ENCODE results near the gene PCDH9. TPM values are rescaled to one million over a fixed set of nuclear protein-coding genes. Genes with fewer than 3 reads are reported as not detected.

PCDH9 gene
- total and polyA plus RNA-seq, 10 of the 15 experiments (the other 5 are each of a cell fraction or from before 2014, with no cell fraction given): 0.02 to 2.3 (median 0.05) TPM; not detected in 1

DNA sequence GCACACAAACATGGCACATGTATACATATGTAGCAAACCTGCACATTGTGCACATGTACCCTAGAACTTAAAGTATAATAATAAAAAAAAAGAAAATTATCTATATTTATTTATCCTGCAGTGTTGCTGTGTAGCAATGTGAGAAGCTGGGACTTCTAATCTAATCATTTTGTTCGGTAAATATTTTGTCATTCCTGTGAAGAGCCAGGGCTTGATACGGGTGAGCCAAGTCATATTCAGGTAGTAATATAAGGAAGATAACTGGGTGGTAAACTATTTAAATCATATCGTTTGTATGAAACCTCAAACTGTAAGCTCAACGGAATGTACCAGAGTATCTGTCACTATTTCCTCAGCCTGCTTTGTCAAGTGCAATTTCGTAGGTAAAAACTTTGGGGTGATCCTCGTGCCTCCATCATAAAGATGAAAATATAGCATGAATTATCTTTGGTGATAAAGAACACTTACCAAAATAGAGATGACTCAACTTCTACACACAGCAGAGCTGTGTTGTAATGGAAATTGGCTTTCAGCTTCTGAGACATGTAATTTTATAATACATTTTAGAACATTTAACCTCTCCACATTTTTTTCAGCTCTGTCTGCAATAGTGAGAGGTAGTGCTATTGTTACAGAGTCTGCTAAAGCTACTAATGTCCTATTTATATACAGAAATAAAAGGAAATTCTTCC lies 92.9 kb downstream of the PCDH9 start (continued):
- TF ChIP-seq POLR2A (IDR thresholded peaks at IDR 0.05; ENCODE audit: low read depth, low read length) (no peak), FOXM1 (IDR thresholded peaks at IDR 0.05; ENCODE audit: low read depth, low read length) (no peak)
- TF ChIP-seq, protein P1, sequence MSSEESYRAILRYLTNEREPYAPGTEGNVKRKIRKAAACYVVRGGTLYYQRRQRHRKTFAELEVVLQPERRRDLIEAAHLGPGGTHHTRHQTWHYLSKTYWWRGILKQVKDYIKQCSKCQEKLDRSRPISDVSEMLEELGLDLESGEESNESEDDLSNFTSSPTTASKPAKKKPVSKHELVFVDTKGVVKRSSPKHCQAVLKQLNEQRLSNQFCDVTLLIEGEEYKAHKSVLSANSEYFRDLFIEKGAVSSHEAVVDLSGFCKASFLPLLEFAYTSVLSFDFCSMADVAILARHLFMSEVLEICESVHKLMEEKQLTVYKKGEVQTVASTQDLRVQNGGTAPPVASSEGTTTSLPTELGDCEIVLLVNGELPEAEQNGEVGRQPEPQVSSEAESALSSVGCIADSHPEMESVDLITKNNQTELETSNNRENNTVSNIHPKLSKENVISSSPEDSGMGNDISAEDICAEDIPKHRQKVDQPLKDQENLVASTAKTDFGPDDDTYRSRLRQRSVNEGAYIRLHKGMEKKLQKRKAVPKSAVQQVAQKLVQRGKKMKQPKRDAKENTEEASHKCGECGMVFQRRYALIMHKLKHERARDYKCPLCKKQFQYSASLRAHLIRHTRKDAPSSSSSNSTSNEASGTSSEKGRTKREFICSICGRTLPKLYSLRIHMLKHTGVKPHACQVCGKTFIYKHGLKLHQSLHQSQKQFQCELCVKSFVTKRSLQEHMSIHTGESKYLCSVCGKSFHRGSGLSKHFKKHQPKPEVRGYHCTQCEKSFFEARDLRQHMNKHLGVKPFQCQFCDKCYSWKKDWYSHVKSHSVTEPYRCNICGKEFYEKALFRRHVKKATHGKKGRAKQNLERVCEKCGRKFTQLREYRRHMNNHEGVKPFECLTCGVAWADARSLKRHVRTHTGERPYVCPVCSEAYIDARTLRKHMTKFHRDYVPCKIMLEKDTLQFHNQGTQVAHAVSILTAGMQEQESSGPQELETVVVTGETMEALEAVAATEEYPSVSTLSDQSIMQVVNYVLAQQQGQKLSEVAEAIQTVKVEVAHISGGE (CRISPR knock-in tag; IDR thresholded peaks at IDR 0.05): no peak

DNA sequence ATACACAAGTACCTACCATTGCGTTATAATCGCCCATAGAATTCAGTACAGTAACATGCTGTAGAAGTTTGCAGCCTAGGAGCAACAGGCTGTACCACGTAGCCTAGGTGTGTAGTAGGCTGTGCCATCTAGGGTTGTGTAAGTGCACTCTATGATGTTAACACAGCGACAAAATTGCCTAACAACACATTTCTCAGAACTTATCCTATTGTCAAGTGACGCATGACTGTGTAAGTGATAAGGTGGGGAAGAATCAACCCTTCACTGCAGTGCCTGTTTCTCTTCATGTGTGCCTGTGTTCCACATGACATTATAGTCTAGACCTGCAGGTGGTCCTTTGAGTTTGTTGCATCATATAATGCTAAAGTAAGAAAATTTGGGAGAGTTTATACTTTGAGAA lies 94.0 kb downstream of the PCDH9 start:
- no peak for FAIRE-seq
- TF ChIP-seq, protein P2, sequence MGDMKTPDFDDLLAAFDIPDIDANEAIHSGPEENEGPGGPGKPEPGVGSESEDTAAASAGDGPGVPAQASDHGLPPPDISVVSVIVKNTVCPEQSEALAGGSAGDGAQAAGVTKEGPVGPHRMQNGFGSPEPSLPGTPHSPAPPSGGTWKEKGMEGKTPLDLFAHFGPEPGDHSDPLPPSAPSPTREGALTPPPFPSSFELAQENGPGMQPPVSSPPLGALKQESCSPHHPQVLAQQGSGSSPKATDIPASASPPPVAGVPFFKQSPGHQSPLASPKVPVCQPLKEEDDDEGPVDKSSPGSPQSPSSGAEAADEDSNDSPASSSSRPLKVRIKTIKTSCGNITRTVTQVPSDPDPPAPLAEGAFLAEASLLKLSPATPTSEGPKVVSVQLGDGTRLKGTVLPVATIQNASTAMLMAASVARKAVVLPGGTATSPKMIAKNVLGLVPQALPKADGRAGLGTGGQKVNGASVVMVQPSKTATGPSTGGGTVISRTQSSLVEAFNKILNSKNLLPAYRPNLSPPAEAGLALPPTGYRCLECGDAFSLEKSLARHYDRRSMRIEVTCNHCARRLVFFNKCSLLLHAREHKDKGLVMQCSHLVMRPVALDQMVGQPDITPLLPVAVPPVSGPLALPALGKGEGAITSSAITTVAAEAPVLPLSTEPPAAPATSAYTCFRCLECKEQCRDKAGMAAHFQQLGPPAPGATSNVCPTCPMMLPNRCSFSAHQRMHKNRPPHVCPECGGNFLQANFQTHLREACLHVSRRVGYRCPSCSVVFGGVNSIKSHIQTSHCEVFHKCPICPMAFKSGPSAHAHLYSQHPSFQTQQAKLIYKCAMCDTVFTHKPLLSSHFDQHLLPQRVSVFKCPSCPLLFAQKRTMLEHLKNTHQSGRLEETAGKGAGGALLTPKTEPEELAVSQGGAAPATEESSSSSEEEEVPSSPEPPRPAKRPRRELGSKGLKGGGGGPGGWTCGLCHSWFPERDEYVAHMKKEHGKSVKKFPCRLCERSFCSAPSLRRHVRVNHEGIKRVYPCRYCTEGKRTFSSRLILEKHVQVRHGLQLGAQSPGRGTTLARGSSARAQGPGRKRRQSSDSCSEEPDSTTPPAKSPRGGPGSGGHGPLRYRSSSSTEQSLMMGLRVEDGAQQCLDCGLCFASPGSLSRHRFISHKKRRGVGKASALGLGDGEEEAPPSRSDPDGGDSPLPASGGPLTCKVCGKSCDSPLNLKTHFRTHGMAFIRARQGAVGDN (IDR thresholded peaks at IDR 0.05): no peak
- TF ChIP-seq TBL1XR1 (IDR thresholded peaks at IDR 0.05; ENCODE audit: low read depth, low read length): no peak
- TF ChIP-seq, protein P3, sequence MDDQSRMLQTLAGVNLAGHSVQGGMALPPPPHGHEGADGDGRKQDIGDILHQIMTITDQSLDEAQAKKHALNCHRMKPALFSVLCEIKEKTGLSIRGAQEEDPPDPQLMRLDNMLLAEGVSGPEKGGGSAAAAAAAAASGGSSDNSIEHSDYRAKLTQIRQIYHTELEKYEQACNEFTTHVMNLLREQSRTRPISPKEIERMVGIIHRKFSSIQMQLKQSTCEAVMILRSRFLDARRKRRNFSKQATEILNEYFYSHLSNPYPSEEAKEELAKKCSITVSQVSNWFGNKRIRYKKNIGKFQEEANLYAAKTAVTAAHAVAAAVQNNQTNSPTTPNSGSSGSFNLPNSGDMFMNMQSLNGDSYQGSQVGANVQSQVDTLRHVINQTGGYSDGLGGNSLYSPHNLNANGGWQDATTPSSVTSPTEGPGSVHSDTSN (IDR thresholded peaks at IDR 0.05; ENCODE audit: insufficient replicate concordance, low read depth, low read length): no peak
- no peak for TF ChIP-seq PAX8 (IDR thresholded peaks at IDR 0.05)
- TF ChIP-seq, protein P4, sequence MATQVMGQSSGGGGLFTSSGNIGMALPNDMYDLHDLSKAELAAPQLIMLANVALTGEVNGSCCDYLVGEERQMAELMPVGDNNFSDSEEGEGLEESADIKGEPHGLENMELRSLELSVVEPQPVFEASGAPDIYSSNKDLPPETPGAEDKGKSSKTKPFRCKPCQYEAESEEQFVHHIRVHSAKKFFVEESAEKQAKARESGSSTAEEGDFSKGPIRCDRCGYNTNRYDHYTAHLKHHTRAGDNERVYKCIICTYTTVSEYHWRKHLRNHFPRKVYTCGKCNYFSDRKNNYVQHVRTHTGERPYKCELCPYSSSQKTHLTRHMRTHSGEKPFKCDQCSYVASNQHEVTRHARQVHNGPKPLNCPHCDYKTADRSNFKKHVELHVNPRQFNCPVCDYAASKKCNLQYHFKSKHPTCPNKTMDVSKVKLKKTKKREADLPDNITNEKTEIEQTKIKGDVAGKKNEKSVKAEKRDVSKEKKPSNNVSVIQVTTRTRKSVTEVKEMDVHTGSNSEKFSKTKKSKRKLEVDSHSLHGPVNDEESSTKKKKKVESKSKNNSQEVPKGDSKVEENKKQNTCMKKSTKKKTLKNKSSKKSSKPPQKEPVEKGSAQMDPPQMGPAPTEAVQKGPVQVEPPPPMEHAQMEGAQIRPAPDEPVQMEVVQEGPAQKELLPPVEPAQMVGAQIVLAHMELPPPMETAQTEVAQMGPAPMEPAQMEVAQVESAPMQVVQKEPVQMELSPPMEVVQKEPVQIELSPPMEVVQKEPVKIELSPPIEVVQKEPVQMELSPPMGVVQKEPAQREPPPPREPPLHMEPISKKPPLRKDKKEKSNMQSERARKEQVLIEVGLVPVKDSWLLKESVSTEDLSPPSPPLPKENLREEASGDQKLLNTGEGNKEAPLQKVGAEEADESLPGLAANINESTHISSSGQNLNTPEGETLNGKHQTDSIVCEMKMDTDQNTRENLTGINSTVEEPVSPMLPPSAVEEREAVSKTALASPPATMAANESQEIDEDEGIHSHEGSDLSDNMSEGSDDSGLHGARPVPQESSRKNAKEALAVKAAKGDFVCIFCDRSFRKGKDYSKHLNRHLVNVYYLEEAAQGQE (IDR thresholded peaks at IDR 0.05; ENCODE audit: low read depth, low read length): no peak
- TF ChIP-seq RAD51 (IDR thresholded peaks at IDR 0.05): no peak
- no peak for TF ChIP-seq POU2F2 (IDR thresholded peaks at IDR 0.05; ENCODE audit: borderline replicate concordance, low read depth, low read length)

More for the DNA sequence above, 94.0 kb downstream of the PCDH9 start:
- Histone ChIP-seq H3K4me2 (ENCODE audit: control insufficient read depth, insufficient read depth) (no peak overlapping the region), H3K4me1 (ENCODE audit: control insufficient read depth, insufficient read depth, low read length) (no peaks in the 10 kb centered on the region), H2AFZ (ENCODE audit: control insufficient read depth, low read depth, low read length) (no peak overlapping the region), H3K9ac (ENCODE audit: control insufficient read depth, insufficient read depth, low read length) (no peak overlapping the region), H3K27ac (ENCODE audit: control insufficient read depth, insufficient read depth) (no peak overlapping the region), H4K20me1 (ENCODE audit: control insufficient read depth, insufficient read depth) (no peaks in the 10 kb centered on the region), H3K4me3 (no peak overlapping the region), H3K27me3 (replicated peaks in 1 of 2; ENCODE audit: control insufficient read depth in 2 of 2, insufficient read depth in 2 of 2, low read length in 1 of 2) (no peaks in the 10 kb centered on the region; a peak in 1 of 4 replicates), H3K36me3 (ENCODE audit: control insufficient read depth in 2 of 2, insufficient read depth in 2 of 2, low read length in 1 of 2) (no peaks in the 10 kb centered on the region), H3K79me2 (ENCODE audit: control insufficient read depth, insufficient read depth, low read length) (no peaks in the 10 kb centered on the region), H3K9me3 (replicated peaks; ENCODE audit: control insufficient read depth, insufficient read depth, low read length) (no peaks in the 10 kb centered on the region)
- in situ Hi-C loops (cut with MboI): no loop called here
- whole genome bisulfite sequencing (ENCODE audit: insufficient coverage, insufficient replicate concordance, low lambda C conversion rate, missing lambda C conversion rate): 26% methylated on average over 5 of the region's 5 CpGs
- CTCF ChIA-PET: no interaction called here
- RAD21 ChIA-PET (ENCODE audit: unreplicated experiment): no interaction called here
- ATAC-seq (peak; percentile 20; the same call in 1 of the 3 replicates), DNase-seq (ENCODE audit: low read depth, low spot score) (no peak)
- SMC1A ChIA-PET (ENCODE audit: uncharacterized antibody, unreplicated experiment): no interaction called here
- intact Hi-C loops (cut with micrococcal nuclease; ENCODE audit: unreplicated experiment): no loop called here
- no TSS peak for BruUV-seq (replicated peaks)
- POLR2A ChIA-PET: no interaction called here
